Esophagus muscularis mucosa (tissue), 4 donors: Measurements from ENCODE around the gene PIP5K1A. TPM values are rescaled to one million over a fixed set of nuclear protein-coding genes. Genes with fewer than 3 reads are reported as not detected.
A peak's percentile ranks its signal among the peaks of the same experiment; 100 is the strongest.

Source experiments
- DNase-seq: peaks from one replicate; pipeline ENCODE4 v3.0.0-alpha.2; 2017; ENCODE audit errors: extremely low spot score
- H3K27ac ChIP-seq, 4 donors: fragments of 200-600 bp; sonication (generic); replicated peaks in 1 of 4; 1 replicate in 3 of 4; 2 replicates in 1 of 4; pipeline ENCODE4 v1.5.1; 2016 to 2019; ENCODE audit warnings: mild to moderate bottlenecking in 1 of 4
- H3K27me3 ChIP-seq, 4 donors: fragments of 200-600 bp; sonication (generic); one replicate each; pipeline versions ENCODE4 v1.5.1 to v1.6.0; 2016 to 2019
- H3K36me3 ChIP-seq, 4 donors: fragments of 200-600 bp; sonication (generic); one replicate each; pipeline ENCODE4 v1.5.1; 2016 to 2019
- H3K4me1 ChIP-seq, 4 donors: fragments of 200-600 bp; sonication (generic); one replicate each; pipeline ENCODE4 v1.5.1; 2016 to 2019
- H3K4me3 ChIP-seq, 4 donors: fragments of 200-600 bp; sonication (generic); 1 replicate in 2 of 4; 2 replicates in 2 of 4; pipeline ENCODE4 v1.5.1; 2016 to 2019; ENCODE audit warnings: mild to moderate bottlenecking in 4 of 4, moderate library complexity in 1 of 4
- H3K9me3 ChIP-seq, 4 donors: fragments of 200-600 bp; sonication (generic); 1 replicate in 3 of 4; 2 replicates in 1 of 4; pipeline ENCODE4 v1.5.1; 2016 to 2019
- EP300 ChIP-seq: sonication (generic); formaldehyde crosslinking; IDR thresholded peaks from one replicate; pipeline ENCODE4 v1.6.1; 2017; ENCODE audit warnings: antibody characterized with exemption
- POLR2A ChIP-seq: fragments of 450-650 bp; IDR thresholded peaks from one replicate; pipeline ENCODE4 v1.6.1; 2017; ENCODE audit warnings: antibody characterized with exemption, moderate library complexity, mild to moderate bottlenecking, low read depth
- POLR2AphosphoS5 ChIP-seq, 2 donors: sonication (generic); formaldehyde crosslinking; IDR thresholded peaks; one replicate each; pipeline ENCODE4 v1.6.1; 2017; ENCODE audit warnings: antibody characterized with exemption in 2 of 2
- WGBS: methylation state at CpG from one replicate; pipeline ENCODE4 v1.1.5; 2018; 5-methylcytosine and 5-hydroxymethylcytosine counted together
- intact Hi-C: fragments of 100-400 bp; cut with DNase I; formaldehyde crosslinking; loops from one replicate; pipeline ENCODE4 v1.15.1; 2023
- total RNA-seq, 4 donors: library from RNA; depleted of rRNA; stranded (reverse); fragments of >200 nt; gene quantifications; one replicate each; pipeline versions ENCODE4 v1.1.0 to v1.2.1, GENCODE V29; 2016
- TF ChIP-seq, protein P1 (sequence below), 3 experiments: fragments of 200-600 bp in 2 of 3; fragments of 450-650 bp in 1 of 3; sonication (generic) in 2 of 3; IDR thresholded peaks; one replicate each; pipeline ENCODE4 v1.5.1; 2017 to 2019; ENCODE audit warnings: antibody characterized with exemption in 3 of 3, mild to moderate bottlenecking in 2 of 3, moderate library complexity in 1 of 3

PIP5K1A gene
- total RNA-seq, 4 donors from 2014 or later, result 44.7 to 54.9 (median 47.1) TPM

GRCh38 chr1:151246786-151247185 lies 48.4 kb downstream of the PIP5K1A start:
- peak overlapping the region in 1 of 4 donors; percentile 7 for H3K27ac ChIP-seq
- no peaks in the 10 kb centered on the region for H3K9me3 ChIP-seq
- peaks cover 0 to 14% (median 8%) of the 10 kb centered on the region in 4 donors for H3K4me1 ChIP-seq
- intact Hi-C loops, result no loop called here
- H3K27me3 ChIP-seq, result no peaks in the 10 kb centered on the region
- DNase-seq, result no peak
- TF ChIP-seq POLR2A (no peak), POLR2AphosphoS5 (IDR thresholded peaks at IDR 0.05) (no peak), EP300 (no peak)
- TF ChIP-seq, protein P1, sequence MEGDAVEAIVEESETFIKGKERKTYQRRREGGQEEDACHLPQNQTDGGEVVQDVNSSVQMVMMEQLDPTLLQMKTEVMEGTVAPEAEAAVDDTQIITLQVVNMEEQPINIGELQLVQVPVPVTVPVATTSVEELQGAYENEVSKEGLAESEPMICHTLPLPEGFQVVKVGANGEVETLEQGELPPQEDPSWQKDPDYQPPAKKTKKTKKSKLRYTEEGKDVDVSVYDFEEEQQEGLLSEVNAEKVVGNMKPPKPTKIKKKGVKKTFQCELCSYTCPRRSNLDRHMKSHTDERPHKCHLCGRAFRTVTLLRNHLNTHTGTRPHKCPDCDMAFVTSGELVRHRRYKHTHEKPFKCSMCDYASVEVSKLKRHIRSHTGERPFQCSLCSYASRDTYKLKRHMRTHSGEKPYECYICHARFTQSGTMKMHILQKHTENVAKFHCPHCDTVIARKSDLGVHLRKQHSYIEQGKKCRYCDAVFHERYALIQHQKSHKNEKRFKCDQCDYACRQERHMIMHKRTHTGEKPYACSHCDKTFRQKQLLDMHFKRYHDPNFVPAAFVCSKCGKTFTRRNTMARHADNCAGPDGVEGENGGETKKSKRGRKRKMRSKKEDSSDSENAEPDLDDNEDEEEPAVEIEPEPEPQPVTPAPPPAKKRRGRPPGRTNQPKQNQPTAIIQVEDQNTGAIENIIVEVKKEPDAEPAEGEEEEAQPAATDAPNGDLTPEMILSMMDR (IDR thresholded peaks at IDR 0.05), result no peak
- WGBS, result 85% methylated on average over 2 of the region's 2 CpGs
- no peak overlapping the region for H3K4me3 ChIP-seq
- H3K36me3 ChIP-seq, result peaks cover 47 to 91% (median 78%) of the 10 kb centered on the region in 4 donors

DNA sequence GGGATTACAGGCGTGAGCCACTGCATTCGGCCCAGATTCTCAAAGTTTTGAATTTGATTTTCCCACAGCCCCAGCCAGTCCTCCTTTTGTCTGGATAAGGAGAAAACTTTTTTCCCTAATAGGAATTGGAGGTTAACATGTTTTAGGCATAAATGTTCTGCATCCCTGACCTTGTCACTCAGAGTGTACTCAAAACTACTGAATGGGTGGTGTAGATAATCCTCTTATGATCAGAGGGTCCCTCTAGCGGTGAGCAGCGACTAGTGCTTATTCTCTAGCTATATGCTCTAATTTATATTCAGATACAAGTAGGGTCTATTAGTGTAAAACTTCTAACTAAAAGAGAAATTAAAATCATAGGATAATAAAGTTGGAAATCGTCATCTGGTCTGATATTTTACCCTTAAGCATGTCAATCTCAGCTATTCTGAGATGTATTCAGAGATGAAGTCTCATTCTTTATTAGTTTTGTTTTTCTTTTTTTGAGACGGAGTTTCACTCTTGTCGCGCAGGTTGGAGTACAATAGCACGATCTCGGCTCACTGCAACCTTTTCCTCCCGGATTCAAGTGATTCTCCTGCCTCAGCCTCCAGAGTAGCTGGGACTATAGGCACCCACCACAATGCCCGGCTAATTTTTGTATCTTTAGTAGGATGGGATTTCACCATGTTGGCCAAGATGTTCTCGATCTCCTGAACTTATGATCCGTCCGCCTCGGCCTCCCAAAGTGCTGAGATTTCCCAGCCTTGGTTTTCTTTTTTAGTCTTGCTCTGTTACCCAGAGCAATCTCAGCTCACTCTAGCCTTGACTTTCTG lies 53.5 kb downstream of the PIP5K1A start:
- Histone ChIP-seq H3K4me1 (peaks cover 14 to 27% (median 21%) of the 10 kb centered on the region in 4 donors), H3K27ac (no peak overlapping the region), H3K27me3 (no peaks in the 10 kb centered on the region), H3K4me3 (no peak overlapping the region), H3K9me3 (no peaks in the 10 kb centered on the region), H3K36me3 (peaks cover 22 to 40% (median 29%) of the 10 kb centered on the region in 4 donors)
- WGBS, result 67% methylated on average over 16 of the region's 16 CpGs
- TF ChIP-seq, protein P1 (IDR thresholded peaks at IDR 0.05), result peak; percentile 82 to 88 (median 86)
- TF ChIP-seq EP300, result no peak
- intact Hi-C loops, result loop anchor here (2.0 kb wide), 1 partner anchor 55 kb away; no protein-coding TSS in a partner anchor
- DNase-seq, result no peak

GRCh38 chr1:151254217-151255213 lies 56.2 kb downstream of the PIP5K1A start, which contains the start of gene PSMD4:
PSMD4 (plus strand) TSS chr1:151254734; CDS start chr1:151254783, 49 bp downstream.
- H3K9me3 ChIP-seq, result no peaks in the 10 kb centered on the region
- peaks cover 14 to 42% (median 35%) of the 10 kb centered on the region in 4 donors for H3K4me1 ChIP-seq
- H3K27ac ChIP-seq, result peak within 1 kb of the TSS; percentile 86 to 91 (median 90)
- DNase-seq, result peak; percentile 98
- no peaks in the 10 kb centered on the region for H3K27me3 ChIP-seq
- intact Hi-C loops, result no loop called here
- 12% methylated on average over 44 of the region's 56 CpGs for WGBS
- H3K36me3 ChIP-seq, result peaks cover 0 to 18% (median 4%) of the 10 kb centered on the region in 4 donors
- H3K4me3 ChIP-seq, result peak within 1 kb of the TSS; percentile 84 to 100 (median 90)
- peak; percentile 97 to 98 for TF ChIP-seq POLR2AphosphoS5 (IDR thresholded peaks at IDR 0.05)
- peak; percentile 81 for TF ChIP-seq POLR2A
- TF ChIP-seq, protein P1 (IDR thresholded peaks at IDR 0.05), result no peak
- TF ChIP-seq EP300, result no peak

DNA sequence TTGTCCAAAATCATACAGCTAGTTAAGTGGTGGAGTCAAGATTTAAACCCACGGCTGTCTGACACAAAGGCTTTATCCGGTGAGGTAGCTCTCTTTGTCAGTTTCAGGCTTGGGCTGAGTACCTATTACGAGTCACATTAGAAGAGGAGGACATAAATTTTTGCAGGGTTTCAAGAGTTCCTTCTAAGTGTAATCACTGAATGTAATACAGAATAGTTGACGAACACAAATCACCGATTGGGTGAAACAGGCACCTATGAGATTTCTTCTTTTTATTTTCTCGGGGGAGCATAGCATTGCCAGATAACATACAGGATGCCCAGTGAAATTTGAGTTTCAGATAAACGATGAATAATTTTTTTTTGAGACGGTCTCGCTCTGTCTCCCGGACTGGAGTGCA lies 57.0 kb downstream of the PIP5K1A start:
- no peak for DNase-seq
- Histone ChIP-seq H3K4me3 (peak overlapping the region; percentile 84 to 100 (median 90)), H3K36me3 (peaks cover 0 to 10% (median 0%) of the 10 kb centered on the region in 4 donors), H3K27ac (peak overlapping the region; percentile 86 to 91 (median 90)), H3K9me3 (no peaks in the 10 kb centered on the region), H3K27me3 (no peaks in the 10 kb centered on the region), H3K4me1 (peaks cover 14 to 43% (median 35%) of the 10 kb centered on the region in 4 donors)
- TF ChIP-seq POLR2A, result no peak
- TF ChIP-seq POLR2AphosphoS5 (IDR thresholded peaks at IDR 0.05), result no peak
- TF ChIP-seq, protein P1 (IDR thresholded peaks at IDR 0.05), result no peak
- TF ChIP-seq EP300, result no peak
- intact Hi-C loops, result no loop called here
- 43% methylated on average over 10 of the region's 10 CpGs for WGBS
